SK-N-SH (cell line): Measurements from ENCODE around the gene PRKACB.

Experiments
- CHD2 ChIP-seq: fragments of 150-350 bp; IDR thresholded peaks from 2 replicates; pipeline ENCODE4 v1.6.1; 2018; ENCODE audit warnings: low read length; ENCODE audit not compliant: partially characterized antibody
- CTCF ChIP-seq: fragments of 200-600 bp; sonication (generic); IDR thresholded peaks from 2 replicates; pipeline ENCODE4 v1.6.1; 2017; ENCODE audit warnings: antibody characterized with exemption, mild to moderate bottlenecking, moderate library complexity
- EP300 ChIP-seq, 2 experiments: IDR thresholded peaks; 2 replicates each; pipeline versions ENCODE4 v1.4.0 to v1.6.1; 2012; ENCODE audit warnings: borderline replicate concordance in 1 of 2, low read depth in 1 of 2, low read length in 1 of 2
- EZH2phosphoT487 ChIP-seq: fragments of 200-600 bp; sonication (generic); IDR thresholded peaks from 2 replicates; pipeline ENCODE4 v1.6.1; 2017; ENCODE audit warnings: low read depth, mixed run types, mild to moderate bottlenecking, antibody characterized with exemption, moderate library complexity, borderline replicate concordance
- FOXJ3 ChIP-seq: sonication (generic); formaldehyde crosslinking; IDR thresholded peaks from 2 replicates; pipeline ENCODE4 v1.5.1; 2020; ENCODE audit warnings: mild to moderate bottlenecking, missing genetic modification reagents
- GABPA ChIP-seq: IDR thresholded peaks from 2 replicates; pipeline ENCODE4 v1.4.0; 2012; ENCODE audit warnings: low read depth, mild to moderate bottlenecking
- MAX ChIP-seq: IDR thresholded peaks from 2 replicates; pipeline ENCODE4 v1.4.0; 2012; ENCODE audit warnings: low read depth
- MEF2A ChIP-seq: IDR thresholded peaks from 2 replicates; pipeline ENCODE4 v1.4.0; 2012; ENCODE audit warnings: low read depth, borderline replicate concordance
- MXI1 ChIP-seq: IDR thresholded peaks from 2 replicates; pipeline ENCODE4 v1.6.1; 2012; ENCODE audit warnings: mild to moderate bottlenecking, low read depth, low read length, improper control_type of control experiment
- REST ChIP-seq: IDR thresholded peaks from 2 replicates; pipeline ENCODE4 v1.6.1; 2012; ENCODE audit warnings: mild to moderate bottlenecking, low read depth, low read length, moderate library complexity
- USF2 ChIP-seq: fragments of 150-350 bp; IDR thresholded peaks from 2 replicates; pipeline ENCODE4 v1.6.1; 2017; ENCODE audit warnings: antibody characterized with exemption, low read length, low read depth, borderline replicate concordance
- YY1 ChIP-seq: IDR thresholded peaks from 2 replicates; pipeline ENCODE4 v1.4.0; 2012; ENCODE audit warnings: low read depth, mild to moderate bottlenecking
- ZBTB33 ChIP-seq: IDR thresholded peaks from 2 replicates; pipeline ENCODE4 v1.4.0; 2012; ENCODE audit warnings: low read depth, borderline replicate concordance

- TF ChIP-seq USF2 (no peak), CTCF (no peak), FOXJ3 (CRISPR knock-in tag) (no peak), GABPA (no peak), YY1 (no peak), MXI1 (no peak), REST (no peak), EZH2phosphoT487 (no peak), EP300 (IDR thresholded peaks at IDR 0.05; ENCODE audit: borderline replicate concordance in 1 of 2, low read depth in 1 of 2, low read length in 1 of 2) (no peak), CHD2 (no peak), ZBTB33 (no peak), MAX (no peak), MEF2A (no peak)
Observed at GRCh38 chr1:84254703-84255238, 110.7 kb downstream of the PRKACB start.
